CD4-positive, alpha-beta T cell treated with Interferon alpha-2 for 1 hour (primary cell): ENCODE results near the gene CAMK2N1.

Experiments used
- DNase-seq, 2 donors: peaks; one replicate each; pipeline ENCODE4 v3.0.0-alpha.2; 2020 to 2022

CAMK2N1 gene

GRCh38 chr1:20477348-20478056 is 8.5 kb downstream of the CAMK2N1 start:
- DNase-seq = no peak

GRCh38 chr1:20476265-20477038 is 9.6 kb downstream of the CAMK2N1 start:
- DNase-seq = no peak

- no peak for DNase-seq
Observed at GRCh38 chr1:20474996-20475395, 11.0 kb downstream of the CAMK2N1 start.

- no peak for DNase-seq
Observed at GRCh38 chr1:20474333-20474975, 11.6 kb downstream of the CAMK2N1 start.

- DNase-seq = no peak
Observed at GRCh38 chr1:20473894-20474293, 12.1 kb downstream of the CAMK2N1 start.

GRCh38 chr1:20472860-20473711 is 12.9 kb downstream of the CAMK2N1 start:
- peak; percentile 12 to 16 for DNase-seq

- DNase-seq = no peak
Observed at GRCh38 chr1:20472121-20472520, 13.9 kb downstream of the CAMK2N1 start.

- DNase-seq = no peak
Observed at GRCh38 chr1:20470194-20470593, 15.8 kb downstream of the CAMK2N1 start.

- no peak for DNase-seq
Observed at GRCh38 chr1:20469406-20470076, 16.5 kb downstream of the CAMK2N1 start.

GRCh38 chr1:20466273-20466672 is 19.7 kb downstream of the CAMK2N1 start:
- no peak for DNase-seq

- no peak for DNase-seq
Observed at GRCh38 chr1:20465187-20465586, 20.8 kb downstream of the CAMK2N1 start.

GRCh38 chr1:20463502-20463901 is 22.5 kb downstream of the CAMK2N1 start:
- DNase-seq = no peak

GRCh38 chr1:20462397-20462796 is 23.6 kb downstream of the CAMK2N1 start:
- DNase-seq = no peak

- no peak for DNase-seq
Observed at GRCh38 chr1:20458717-20459116, 27.3 kb downstream of the CAMK2N1 start.

GRCh38 chr1:20454004-20454403 is 32.0 kb downstream of the CAMK2N1 start:
- no peak for DNase-seq

GRCh38 chr1:20449735-20450311 is 36.2 kb downstream of the CAMK2N1 start:
- no peak for DNase-seq

- DNase-seq = no peak
Observed at GRCh38 chr1:20448671-20449071, 37.3 kb downstream of the CAMK2N1 start.

- DNase-seq = no peak
Observed at GRCh38 chr1:20447794-20448193, 38.2 kb downstream of the CAMK2N1 start.

GRCh38 chr1:20446796-20447195 is 39.2 kb downstream of the CAMK2N1 start:
- no peak for DNase-seq

- no peak for DNase-seq
Observed at GRCh38 chr1:20445956-20446355, 40.1 kb downstream of the CAMK2N1 start.

GRCh38 chr1:20443703-20444586 is 42.1 kb downstream of the CAMK2N1 start:
- no peak for DNase-seq
